IPS-18a (cell line): ENCODE data around the gene CCDC191.

Experiments
- H3K27ac ChIP-seq: one replicate; pipeline ENCODE4 v1.5.1; 2013; ENCODE audit warnings: low read length
- H3K27me3 ChIP-seq: one replicate; pipeline ENCODE4 v1.6.1; 2013; ENCODE audit warnings: mild to moderate bottlenecking, low read length; ENCODE audit not compliant: control insufficient read depth, insufficient read depth
- H3K36me3 ChIP-seq: one replicate; pipeline ENCODE4 v1.6.1; 2013; ENCODE audit warnings: low read depth, low read length; ENCODE audit not compliant: control insufficient read depth
- H3K4me1 ChIP-seq: one replicate; pipeline ENCODE4 v1.6.1; 2013; ENCODE audit warnings: low read depth, low read length; ENCODE audit not compliant: control insufficient read depth
- H3K4me3 ChIP-seq: one replicate; pipeline ENCODE4 v1.5.1; 2013; ENCODE audit warnings: low read length
- H3K9ac ChIP-seq: one replicate; pipeline ENCODE4 v1.6.1; 2013; ENCODE audit warnings: mild to moderate bottlenecking, low read length, moderate library complexity
- H3K9me3 ChIP-seq: one replicate; pipeline ENCODE4 v1.6.1; 2013; ENCODE audit warnings: low read depth, low read length; ENCODE audit not compliant: control insufficient read depth

CCDC191 gene

GRCh38 chr3:114014211-114014610 lies 42.1 kb downstream of the CCDC191 start:
- Histone ChIP-seq H3K27me3 (no peaks in the 10 kb centered on the region), H3K36me3 (no peaks in the 10 kb centered on the region), H3K27ac (no peak overlapping the region), H3K9me3 (no peaks in the 10 kb centered on the region), H3K9ac (no peak overlapping the region), H3K4me3 (no peak overlapping the region), H3K4me1 (no peaks in the 10 kb centered on the region)

- H3K27me3 ChIP-seq = no peaks in the 10 kb centered on the region
- no peak overlapping the region for H3K9ac ChIP-seq
- no peaks in the 10 kb centered on the region for H3K4me1 ChIP-seq
- no peak overlapping the region for H3K4me3 ChIP-seq
- no peaks in the 10 kb centered on the region for H3K36me3 ChIP-seq
- no peaks in the 10 kb centered on the region for H3K9me3 ChIP-seq
- H3K27ac ChIP-seq = no peak overlapping the region
These were observed 45.1 kb downstream of the CCDC191 start for GRCh38 chr3:114011059-114011797.

GRCh38 chr3:114005481-114005880 lies 50.8 kb downstream of the CCDC191 start:
- Histone ChIP-seq H3K9ac (no peak overlapping the region), H3K27me3 (no peaks in the 10 kb centered on the region), H3K9me3 (no peaks in the 10 kb centered on the region), H3K4me1 (no peaks in the 10 kb centered on the region), H3K4me3 (no peak overlapping the region), H3K27ac (no peak overlapping the region), H3K36me3 (no peaks in the 10 kb centered on the region)

GRCh38 chr3:113985541-113985940 lies 70.8 kb downstream of the CCDC191 start:
- no peak overlapping the region for H3K27ac ChIP-seq
- H3K4me1 ChIP-seq = no peaks in the 10 kb centered on the region
- no peaks in the 10 kb centered on the region for H3K9me3 ChIP-seq
- no peak overlapping the region for H3K4me3 ChIP-seq
- no peaks in the 10 kb centered on the region for H3K27me3 ChIP-seq
- no peaks in the 10 kb centered on the region for H3K36me3 ChIP-seq
- no peak overlapping the region for H3K9ac ChIP-seq

DNA sequence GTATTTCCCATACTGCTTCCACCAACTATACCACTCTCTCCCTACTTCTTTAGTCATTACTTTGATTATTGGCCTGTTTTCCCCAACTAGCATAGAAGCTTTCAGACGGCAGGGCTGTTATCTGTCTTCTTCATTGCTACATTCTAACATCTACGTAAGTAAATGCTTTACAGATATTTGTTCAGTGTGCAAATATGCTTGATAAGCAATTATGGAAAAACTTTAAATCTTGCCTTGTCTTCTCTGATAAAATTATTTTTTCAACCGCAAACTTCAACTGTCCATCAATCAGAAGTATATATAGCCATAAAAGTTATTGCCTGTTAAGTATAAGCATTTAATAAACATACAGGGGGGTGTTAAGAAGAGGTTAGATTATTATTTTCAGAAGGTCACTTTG lies 72.8 kb downstream of the CCDC191 start:
- no peak overlapping the region for H3K9ac ChIP-seq
- no peak overlapping the region for H3K4me3 ChIP-seq
- H3K36me3 ChIP-seq = no peaks in the 10 kb centered on the region
- H3K27me3 ChIP-seq = no peaks in the 10 kb centered on the region
- no peak overlapping the region for H3K27ac ChIP-seq
- H3K4me1 ChIP-seq = no peaks in the 10 kb centered on the region
- H3K9me3 ChIP-seq = no peaks in the 10 kb centered on the region

DNA sequence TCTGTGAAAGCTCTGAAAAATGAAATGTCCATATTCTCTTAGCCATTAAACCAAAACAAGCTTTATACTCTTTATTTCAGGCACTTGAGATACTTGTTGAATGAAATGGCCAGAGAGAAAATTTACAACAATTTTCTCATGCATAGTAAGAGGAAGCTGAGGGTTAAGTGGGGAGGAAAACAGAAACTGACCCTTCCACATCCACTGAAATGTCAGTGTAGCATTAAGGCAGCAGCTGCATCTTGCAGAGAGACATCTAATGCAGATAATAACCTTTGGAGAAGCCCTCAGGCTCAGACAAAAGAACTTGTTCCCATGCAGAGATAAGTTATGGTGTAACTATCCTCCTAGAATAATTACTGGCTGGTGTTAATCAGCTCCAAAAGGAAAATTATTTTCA lies 74.5 kb downstream of the CCDC191 start:
- Histone ChIP-seq H3K9me3 (no peaks in the 10 kb centered on the region), H3K4me3 (no peak overlapping the region), H3K36me3 (no peaks in the 10 kb centered on the region), H3K27me3 (no peaks in the 10 kb centered on the region), H3K9ac (no peak overlapping the region), H3K27ac (no peak overlapping the region), H3K4me1 (no peaks in the 10 kb centered on the region)

- Histone ChIP-seq H3K4me3 (no peak overlapping the region), H3K4me1 (no peaks in the 10 kb centered on the region), H3K9me3 (no peaks in the 10 kb centered on the region), H3K27me3 (no peaks in the 10 kb centered on the region), H3K27ac (no peak overlapping the region), H3K36me3 (no peaks in the 10 kb centered on the region), H3K9ac (no peak overlapping the region)
These were observed 76.4 kb downstream of the CCDC191 start for GRCh38 chr3:113979916-113980315.

DNA sequence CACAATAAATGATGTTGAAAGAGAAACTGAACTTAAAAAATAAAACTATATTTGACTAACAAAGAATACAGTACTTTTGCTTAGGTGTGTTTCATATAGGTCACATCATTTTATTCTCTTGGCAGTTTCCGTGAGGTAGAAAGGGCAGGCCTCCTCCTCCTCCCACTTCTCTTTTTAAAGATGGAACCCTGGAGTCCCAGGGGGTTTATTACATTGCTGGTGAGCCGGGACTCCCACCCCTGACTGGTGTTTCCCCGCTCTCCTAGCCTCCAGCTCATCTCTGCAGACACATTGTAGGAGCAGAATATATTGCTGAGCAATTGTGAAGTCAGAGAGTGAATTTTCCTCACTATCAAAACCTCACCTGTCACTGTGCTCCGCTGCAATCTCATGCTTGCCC lies 78.5 kb downstream of the CCDC191 start:
- Histone ChIP-seq H3K9ac (no peak overlapping the region), H3K27me3 (no peaks in the 10 kb centered on the region), H3K36me3 (no peaks in the 10 kb centered on the region), H3K4me3 (no peak overlapping the region), H3K4me1 (no peaks in the 10 kb centered on the region), H3K9me3 (peaks cover 5% of the 10 kb centered on the region), H3K27ac (no peak overlapping the region)

GRCh38 chr3:113968986-113969385 lies 87.3 kb downstream of the CCDC191 start:
- Histone ChIP-seq H3K4me3 (no peak overlapping the region), H3K27ac (no peak overlapping the region), H3K9ac (no peak overlapping the region), H3K4me1 (no peaks in the 10 kb centered on the region), H3K36me3 (no peaks in the 10 kb centered on the region), H3K9me3 (peaks cover 5% of the 10 kb centered on the region), H3K27me3 (no peaks in the 10 kb centered on the region)

- H3K4me3 ChIP-seq = no peak overlapping the region
- no peak overlapping the region for H3K27ac ChIP-seq
- H3K27me3 ChIP-seq = no peaks in the 10 kb centered on the region
- H3K9me3 ChIP-seq = no peaks in the 10 kb centered on the region
- H3K36me3 ChIP-seq = no peaks in the 10 kb centered on the region
- H3K4me1 ChIP-seq = peaks cover 7% of the 10 kb centered on the region
- no peak overlapping the region for H3K9ac ChIP-seq
These were observed 90.2 kb downstream of the CCDC191 start for GRCh38 chr3:113966172-113966571.

GRCh38 chr3:113963879-113964278 lies 92.4 kb downstream of the CCDC191 start:
- peaks cover 7% of the 10 kb centered on the region for H3K4me1 ChIP-seq
- no peak overlapping the region for H3K4me3 ChIP-seq
- no peaks in the 10 kb centered on the region for H3K36me3 ChIP-seq
- no peaks in the 10 kb centered on the region for H3K9me3 ChIP-seq
- no peaks in the 10 kb centered on the region for H3K27me3 ChIP-seq
- no peak overlapping the region for H3K27ac ChIP-seq
- H3K9ac ChIP-seq = no peak overlapping the region

GRCh38 chr3:113954091-113954685 lies 102.1 kb downstream of the CCDC191 start:
- peaks cover 2% of the 10 kb centered on the region for H3K27me3 ChIP-seq
- H3K9me3 ChIP-seq = no peaks in the 10 kb centered on the region
- H3K9ac ChIP-seq = no peak overlapping the region
- H3K4me3 ChIP-seq = no peak overlapping the region
- peaks cover under 1% of the 10 kb centered on the region for H3K4me1 ChIP-seq
- no peak overlapping the region for H3K27ac ChIP-seq
- no peaks in the 10 kb centered on the region for H3K36me3 ChIP-seq
